CD4-positive, alpha-beta T cell (primary cell): ENCODE results near the gene ROPN1. TPM values are rescaled to one million over a fixed set of nuclear protein-coding genes. Genes with fewer than 3 reads are reported as not detected.
"Not testable (repeated sequence)": the region's sequence is repeated elsewhere in the genome, so short reads cannot be mapped to it uniquely, and the experiment has no call there.

Experiments
- ATAC-seq: fragments of 200-7000 bp; cut with Tn5 transposase; one replicate; pipeline ENCODE4 v1.10.0; 2022; ENCODE audit warnings: mild to moderate bottlenecking; ENCODE audit not compliant: poor library complexity
- CTCF ChIA-PET: fragments of 350-600 bp; sonication (Branson Sonifier 250); formaldehyde crosslinking; loops from one replicate; lab custom pipeline; 2021; ENCODE audit warnings: antibody characterized with exemption, inconsistent platforms; lab: Charles Lee
- POLR2A ChIA-PET: fragments of 350-600 bp; sonication (Branson Sonifier 250); formaldehyde crosslinking; loops from one replicate; lab custom pipeline; 2021; ENCODE audit warnings: antibody characterized with exemption, inconsistent platforms; lab: Charles Lee
- DNase-seq, 14 experiments: peaks; one replicate each; pipeline ENCODE4 v3.0.0-alpha.2; 2013 to 2020; ENCODE audit warnings: mixed read lengths in 2 of 14
- H3K27ac ChIP-seq, 2 donors: one replicate each; pipeline versions ENCODE4 v1.5.1 to v1.7.0; 2013; ENCODE audit warnings: low read length in 2 of 2, low read depth in 1 of 2, mild to moderate bottlenecking in 1 of 2
- H3K27me3 ChIP-seq, 2 experiments: 1 replicate in 1 of 2; 2 replicates in 1 of 2; pipeline versions ENCODE4 v1.6.1 to v1.7.0; 2013; ENCODE audit warnings: low read length in 2 of 2, control low read depth in 1 of 2, mild to moderate bottlenecking in 1 of 2, moderate library complexity in 1 of 2; ENCODE audit not compliant: insufficient read depth in 2 of 2, control insufficient read depth in 1 of 2
- H3K36me3 ChIP-seq: one replicate; pipeline ENCODE4 v1.6.1; 2013; ENCODE audit warnings: low read length, control low read depth; ENCODE audit not compliant: insufficient read depth
- H3K4me1 ChIP-seq: one replicate; pipeline ENCODE4 v1.6.1; 2013; ENCODE audit warnings: low read length, control low read depth; ENCODE audit not compliant: insufficient read depth
- H3K4me3 ChIP-seq: one replicate; pipeline ENCODE4 v1.5.1; 2013; ENCODE audit warnings: mild to moderate bottlenecking, low read length, moderate library complexity
- H3K9me3 ChIP-seq, 2 experiments: 1 replicate in 1 of 2; 2 replicates in 1 of 2; pipeline versions ENCODE4 v1.6.1 to v1.7.0; 2013; ENCODE audit warnings: low read length in 2 of 2, mild to moderate bottlenecking in 2 of 2, control low read depth in 1 of 2, moderate library complexity in 1 of 2; ENCODE audit not compliant: control insufficient read depth in 1 of 2, insufficient read depth in 1 of 2
- H3K27ac Mint-ChIP-seq: one replicate; pipeline ENCODE4 v1.8.0; 2020; ENCODE audit warnings: mixed read lengths
- H3K27me3 Mint-ChIP-seq: one replicate; pipeline ENCODE4 v1.8.0; 2021; ENCODE audit warnings: mixed read lengths
- H3K36me3 Mint-ChIP-seq: one replicate; pipeline ENCODE4 v1.8.0; 2021; ENCODE audit warnings: low read depth, mixed read lengths
- H3K4me1 Mint-ChIP-seq: one replicate; pipeline ENCODE4 v1.8.0; 2021; ENCODE audit warnings: low read depth, mixed read lengths
- H3K4me3 Mint-ChIP-seq: one replicate; pipeline ENCODE4 v1.8.0; 2020; ENCODE audit warnings: mild to moderate bottlenecking, mixed read lengths
- H3K9me3 Mint-ChIP-seq: one replicate; pipeline ENCODE4 v1.8.0; 2020; ENCODE audit warnings: mixed read lengths
- CTCF ChIP-seq: fragments of 200-600 bp; IDR thresholded peaks from one replicate; pipeline ENCODE4 v1.8.0; 2022; ENCODE audit warnings: antibody characterized with exemption, mild to moderate bottlenecking
- intact Hi-C, 2 experiments: fragments of 100-400 bp; cut with DNase I in 1 of 2; cut with micrococcal nuclease in 1 of 2; formaldehyde crosslinking; loops; one replicate each; pipeline versions ENCODE4 v1.15.1 to v1.9.0; 2023 to 2025; cut with DNase I, micrococcal nuclease
- total RNA-seq, 174 experiments: library from RNA in 2 of 174; stranded (reverse) in 2 of 174; gene quantifications; one replicate each; pipeline ENCODE4 v1.2.3 and lab custom pipeline; 2021 to 2026

The ROPN1 gene
- total RNA-seq, 2 experiments from 2014 or later: not detected

- Mint-ChIP-seq H3K36me3 (no peaks in the 10 kb centered on the region), H3K27me3 (peaks cover 59% of the 10 kb centered on the region), H3K27ac (no peak overlapping the region), H3K4me3 (no peak overlapping the region), H3K4me1 (no peaks in the 10 kb centered on the region), H3K9me3 (no peaks in the 10 kb centered on the region)
- Histone ChIP-seq H3K36me3 (no peaks in the 10 kb centered on the region), H3K4me1 (no peaks in the 10 kb centered on the region), H3K27ac (no peak overlapping the region), H3K9me3 (no peaks in the 10 kb centered on the region), H3K4me3 (no peak overlapping the region), H3K27me3 (peaks cover 6 to 27% of the 10 kb centered on the region in 2 experiments)
- intact Hi-C loops: no loop called here
- no peak for TF ChIP-seq CTCF
- POLR2A ChIA-PET: no interaction called here
- CTCF ChIA-PET: no interaction called here
- DNase-seq: no peak
- ATAC-seq: no peak
Measured at GRCh38 chr3:123971406-123971805, 20.5 kb downstream of the ROPN1 start.

GRCh38 chr3:123967260-123967659, 24.7 kb downstream of the ROPN1 start:
- H3K27ac ChIP-seq, intact Hi-C loops, H3K4me3 ChIP-seq, H3K27ac Mint-ChIP-seq, H3K9me3 Mint-ChIP-seq, H3K9me3 ChIP-seq, CTCF ChIA-PET, DNase-seq, H3K36me3 Mint-ChIP-seq, H3K4me1 ChIP-seq, H3K36me3 ChIP-seq, POLR2A ChIA-PET, ATAC-seq, H3K4me1 Mint-ChIP-seq, H3K4me3 Mint-ChIP-seq: not testable (repeated sequence)
- peaks cover 45% of the 10 kb centered on the region for H3K27me3 Mint-ChIP-seq
- peaks cover 6 to 19% of the 10 kb centered on the region in 2 experiments for H3K27me3 ChIP-seq

- H3K36me3 Mint-ChIP-seq, intact Hi-C loops, H3K4me1 ChIP-seq, DNase-seq, H3K9me3 Mint-ChIP-seq, H3K4me3 Mint-ChIP-seq, CTCF ChIA-PET, H3K4me1 Mint-ChIP-seq, H3K27ac ChIP-seq, H3K36me3 ChIP-seq, H3K4me3 ChIP-seq, POLR2A ChIA-PET, H3K9me3 ChIP-seq, H3K27ac Mint-ChIP-seq: not testable (repeated sequence)
- peak; percentile 90 for ATAC-seq
- H3K27me3 ChIP-seq: peaks cover 4 to 14% of the 10 kb centered on the region in 2 experiments
- peaks cover 42% of the 10 kb centered on the region for H3K27me3 Mint-ChIP-seq
Measured at GRCh38 chr3:123966799-123967198, 25.1 kb downstream of the ROPN1 start.

- H3K4me3 Mint-ChIP-seq: not testable (repeated sequence)
Measured at GRCh38 chr3:123964793-123965192, 27.1 kb downstream of the ROPN1 start.

More at GRCh38 chr3:123964793-123965192, 27.1 kb downstream of the ROPN1 start:
- POLR2A ChIA-PET, H3K9me3 Mint-ChIP-seq, H3K36me3 ChIP-seq, H3K9me3 ChIP-seq, H3K27ac ChIP-seq, H3K27ac Mint-ChIP-seq, H3K36me3 Mint-ChIP-seq, DNase-seq, H3K4me1 ChIP-seq, H3K4me3 ChIP-seq, ATAC-seq, H3K27me3 ChIP-seq, intact Hi-C loops: not testable (repeated sequence)
- Mint-ChIP-seq H3K4me1 (peaks cover 12% of the 10 kb centered on the region), H3K27me3 (peaks cover 26% of the 10 kb centered on the region)
- CTCF ChIA-PET: interaction anchor here (1.6 kb wide), 1 partner anchor 15 kb away, joined by 3 read pairs; no protein-coding TSS in a partner anchor
